Endodermal cell (in vitro differentiated cells): ENCODE results near the gene AHNAK2. TPM values are rescaled to one million over a fixed set of nuclear protein-coding genes. Genes with fewer than 3 reads are reported as not detected.

Experiments
- DNase-seq: peaks from one replicate; pipeline ENCODE4 v3.0.0-alpha.2; 2017
- H3K27ac ChIP-seq: 2 replicates; pipeline ENCODE4 v1.5.1; 2013; ENCODE audit warnings: mild to moderate bottlenecking, low read depth, low read length, moderate library complexity
- H3K27me3 ChIP-seq: 2 replicates; pipeline ENCODE4 v1.6.1; 2013; ENCODE audit warnings: mild to moderate bottlenecking, low read length, moderate library complexity; ENCODE audit not compliant: insufficient read depth, control insufficient read depth, poor library complexity, severe bottlenecking
- H3K36me3 ChIP-seq: 2 replicates; pipeline ENCODE4 v1.7.0; 2013; ENCODE audit warnings: mild to moderate bottlenecking, low read length, moderate library complexity; ENCODE audit not compliant: control insufficient read depth, insufficient read depth
- H3K4me1 ChIP-seq: one replicate; pipeline ENCODE4 v1.7.0; 2013; ENCODE audit warnings: low read length; ENCODE audit not compliant: control insufficient read depth, insufficient read depth
- H3K4me3 ChIP-seq: 2 replicates; pipeline ENCODE4 v1.5.1; 2013; ENCODE audit warnings: mild to moderate bottlenecking, low read length, moderate library complexity
- H3K9ac ChIP-seq: 2 replicates; pipeline ENCODE4 v1.6.1; 2013; ENCODE audit warnings: mild to moderate bottlenecking, low read length, moderate library complexity; ENCODE audit not compliant: poor library complexity, severe bottlenecking; ENCODE audit errors: extremely low read depth
- H3K9me3 ChIP-seq: 2 replicates; pipeline ENCODE4 v1.6.1; 2013; ENCODE audit warnings: mild to moderate bottlenecking, low read length, moderate library complexity; ENCODE audit not compliant: control insufficient read depth
- H3K27ac Mint-ChIP-seq: 2 replicates; pipeline ENCODE4 v1.8.0; 2020; ENCODE audit warnings: mixed read lengths
- H3K27me3 Mint-ChIP-seq: 2 replicates; pipeline ENCODE4 v1.8.0; 2021; ENCODE audit warnings: mild to moderate bottlenecking, mixed read lengths; ENCODE audit not compliant: insufficient read depth
- H3K36me3 Mint-ChIP-seq: 2 replicates; pipeline ENCODE4 v1.8.0; 2020; ENCODE audit warnings: low read depth, mixed read lengths
- H3K4me1 Mint-ChIP-seq: 2 replicates; pipeline ENCODE4 v1.8.0; 2020; ENCODE audit warnings: mixed read lengths
- H3K4me3 Mint-ChIP-seq: 2 replicates; pipeline ENCODE4 v1.8.0; 2020; ENCODE audit warnings: mild to moderate bottlenecking, moderate library complexity, mixed read lengths
- H3K9me3 Mint-ChIP-seq: 2 replicates; pipeline ENCODE4 v1.8.0; 2020; ENCODE audit warnings: mild to moderate bottlenecking, mixed read lengths
- CTCF ChIP-seq: fragments of 200-600 bp; sonication (generic); conservative IDR thresholded peaks from 2 replicates; pipeline ENCODE4 v1.5.0; 2021; ENCODE audit warnings: antibody characterized with exemption, mild to moderate bottlenecking
- WGBS, 2 experiments: methylation state at CpG; one replicate each; pipeline versions ENCODE4 v1.1.5 to v1.1.7; 2013; ENCODE audit warnings: missing lambda C conversion rate in 2 of 2, mixed read lengths in 1 of 2; ENCODE audit not compliant: insufficient coverage in 1 of 2, insufficient read length in 1 of 2; 5-methylcytosine and 5-hydroxymethylcytosine counted together
- total RNA-seq, 2 donors: library from RNA; stranded (reverse); fragmentation: NEBNext Ultra II Directional in 1 of 2; extraction: Animal tissue kit (Norgen Biotek cat#: 25700) in 1 of 2; gene quantifications; 2 replicates in 1 of 2; 3 replicates in 1 of 2; pipeline ENCODE4 v1.2.1, GENCODE V29; 2021

The AHNAK2 gene
- total RNA-seq, 2 donors from 2014 or later, result 0.93 to 2.2 TPM

GRCh38 chr14:104966261-104966865 lies 11.8 kb downstream of the AHNAK2 start:
- H3K4me1 Mint-ChIP-seq, result peaks cover 3% of the 10 kb centered on the region
- no peak overlapping the region for H3K27ac Mint-ChIP-seq
- no peak overlapping the region for H3K27ac ChIP-seq
- H3K4me3 Mint-ChIP-seq, result no peak overlapping the region
- H3K9me3 ChIP-seq, result no peaks in the 10 kb centered on the region
- no peaks in the 10 kb centered on the region for H3K27me3 ChIP-seq
- DNase-seq, result no peak
- TF ChIP-seq CTCF, result no peak
- peaks cover 12% of the 10 kb centered on the region for H3K27me3 Mint-ChIP-seq
- no peak overlapping the region for H3K9ac ChIP-seq
- H3K4me3 ChIP-seq, result no peak overlapping the region
- no peaks in the 10 kb centered on the region for H3K36me3 Mint-ChIP-seq
- H3K9me3 Mint-ChIP-seq, result no peaks in the 10 kb centered on the region
- 87 to 96% methylated on average over 4 to 9 of the region's 9 CpGs for WGBS, 2 experiments
- H3K4me1 ChIP-seq, result no peaks in the 10 kb centered on the region
- H3K36me3 ChIP-seq, result no peaks in the 10 kb centered on the region

GRCh38 chr14:104965561-104966231 lies 12.5 kb downstream of the AHNAK2 start:
- Histone ChIP-seq H3K27ac (no peak overlapping the region), H3K9ac (no peak overlapping the region), H3K27me3 (no peaks in the 10 kb centered on the region), H3K4me1 (no peaks in the 10 kb centered on the region), H3K4me3 (no peak overlapping the region), H3K36me3 (no peaks in the 10 kb centered on the region), H3K9me3 (no peaks in the 10 kb centered on the region)
- Mint-ChIP-seq H3K27ac (no peak overlapping the region), H3K9me3 (no peaks in the 10 kb centered on the region), H3K4me3 (no peak overlapping the region), H3K4me1 (peaks cover 3% of the 10 kb centered on the region), H3K27me3 (peaks cover 12% of the 10 kb centered on the region), H3K36me3 (no peaks in the 10 kb centered on the region)
- no peak for TF ChIP-seq CTCF
- 90 to 91% methylated on average over 4 to 13 of the region's 13 CpGs for WGBS, 2 experiments
- no peak for DNase-seq

GRCh38 chr14:104964546-104964945 lies 13.6 kb downstream of the AHNAK2 start:
- Histone ChIP-seq H3K4me3 (no peak overlapping the region), H3K4me1 (no peaks in the 10 kb centered on the region), H3K36me3 (no peaks in the 10 kb centered on the region), H3K9me3 (no peaks in the 10 kb centered on the region), H3K9ac (no peak overlapping the region), H3K27me3 (no peaks in the 10 kb centered on the region), H3K27ac (no peak overlapping the region)
- DNase-seq, result no peak
- Mint-ChIP-seq H3K4me1 (peaks cover 3% of the 10 kb centered on the region), H3K9me3 (no peaks in the 10 kb centered on the region), H3K4me3 (no peak overlapping the region), H3K27ac (no peak overlapping the region), H3K27me3 (peaks cover 15% of the 10 kb centered on the region), H3K36me3 (no peaks in the 10 kb centered on the region)
- WGBS, 2 experiments, result 92 to 96% methylated on average over 6 to 7 of the region's 7 CpGs
- TF ChIP-seq CTCF, result no peak
